Mesendoderm (in vitro differentiated cells): ENCODE results near the gene APOC4.

Source experiments
- DNase-seq: peaks from one replicate; pipeline ENCODE4 v3.0.0; 2013
- H2AK5ac ChIP-seq: 2 replicates; pipeline ENCODE4 v1.6.1; 2013; ENCODE audit warnings: low read length, inconsistent platforms
- H2BK120ac ChIP-seq: 2 replicates; pipeline ENCODE4 v1.6.1; 2013; ENCODE audit warnings: low read depth, mild to moderate bottlenecking, low read length, moderate library complexity, mixed read lengths
- H2BK15ac ChIP-seq: replicated peaks from 2 replicates; pipeline ENCODE4 v1.6.1; 2013; ENCODE audit warnings: low read depth, mild to moderate bottlenecking, moderate library complexity
- H2BK5ac ChIP-seq: 2 replicates; pipeline ENCODE4 v1.6.1; 2013; ENCODE audit warnings: low read length, inconsistent platforms
- H3K18ac ChIP-seq: 2 replicates; pipeline ENCODE4 v1.6.1; 2013; ENCODE audit warnings: mild to moderate bottlenecking, low read length, mixed read lengths
- H3K23ac ChIP-seq: one replicate; pipeline ENCODE4 v1.6.1; 2013; ENCODE audit warnings: low read length
- H3K27ac ChIP-seq: 2 replicates; pipeline ENCODE4 v1.5.1; 2013; ENCODE audit warnings: low read depth, mild to moderate bottlenecking, inconsistent platforms, low read length, moderate library complexity
- H3K27me3 ChIP-seq: 2 replicates; pipeline ENCODE4 v1.6.1; 2013; ENCODE audit warnings: low read length, control low read depth, mild to moderate bottlenecking, inconsistent platforms; ENCODE audit not compliant: insufficient read depth, poor library complexity
- H3K36me3 ChIP-seq: 2 replicates; pipeline ENCODE4 v1.6.1; 2013; ENCODE audit warnings: low read length, inconsistent platforms; ENCODE audit not compliant: control insufficient read depth, insufficient read depth
- H3K4ac ChIP-seq: one replicate; pipeline ENCODE4 v1.6.1; 2013; ENCODE audit warnings: low read depth, mild to moderate bottlenecking, low read length, moderate library complexity
- H3K4me1 ChIP-seq: 2 replicates; pipeline ENCODE4 v1.6.1; 2013; ENCODE audit warnings: low read depth, low read length, inconsistent platforms; ENCODE audit not compliant: control insufficient read depth
- H3K4me2 ChIP-seq: 2 replicates; pipeline ENCODE4 v1.6.1; 2013; ENCODE audit warnings: low read length
- H3K4me3 ChIP-seq: 2 replicates; pipeline ENCODE4 v1.5.1; 2013; ENCODE audit warnings: mild to moderate bottlenecking, low read length
- H3K56ac ChIP-seq: one replicate; pipeline ENCODE4 v1.6.1; 2013; ENCODE audit warnings: low read length
- H3K79me1 ChIP-seq: 2 replicates; pipeline ENCODE4 v1.6.1; 2013; ENCODE audit warnings: low read length, inconsistent platforms
- H3K79me2 ChIP-seq: 2 replicates; pipeline ENCODE4 v1.6.1; 2013; ENCODE audit warnings: mild to moderate bottlenecking, low read length; ENCODE audit not compliant: control insufficient read depth, insufficient read depth
- H3K9ac ChIP-seq: 2 replicates; pipeline ENCODE4 v1.6.1; 2013; ENCODE audit warnings: low read length, inconsistent platforms
- H4K5ac ChIP-seq: one replicate; pipeline ENCODE4 v1.6.1; 2013; ENCODE audit warnings: low read length
- H4K8ac ChIP-seq: one replicate; pipeline ENCODE4 v1.6.1; 2013; ENCODE audit warnings: low read depth, mild to moderate bottlenecking, control low read depth, low read length, moderate library complexity
- WGBS: extraction: QIAGEN DNeasy Blood & Tissue Kit; methylation state at CpG from one replicate; pipeline ENCODE4 v1.1.7; 2013; ENCODE audit warnings: low lambda C conversion rate, missing lambda C conversion rate; ENCODE audit not compliant: insufficient coverage; ENCODE audit errors: extremely low coverage; 5-methylcytosine and 5-hydroxymethylcytosine counted together

Gene APOC4

DNA sequence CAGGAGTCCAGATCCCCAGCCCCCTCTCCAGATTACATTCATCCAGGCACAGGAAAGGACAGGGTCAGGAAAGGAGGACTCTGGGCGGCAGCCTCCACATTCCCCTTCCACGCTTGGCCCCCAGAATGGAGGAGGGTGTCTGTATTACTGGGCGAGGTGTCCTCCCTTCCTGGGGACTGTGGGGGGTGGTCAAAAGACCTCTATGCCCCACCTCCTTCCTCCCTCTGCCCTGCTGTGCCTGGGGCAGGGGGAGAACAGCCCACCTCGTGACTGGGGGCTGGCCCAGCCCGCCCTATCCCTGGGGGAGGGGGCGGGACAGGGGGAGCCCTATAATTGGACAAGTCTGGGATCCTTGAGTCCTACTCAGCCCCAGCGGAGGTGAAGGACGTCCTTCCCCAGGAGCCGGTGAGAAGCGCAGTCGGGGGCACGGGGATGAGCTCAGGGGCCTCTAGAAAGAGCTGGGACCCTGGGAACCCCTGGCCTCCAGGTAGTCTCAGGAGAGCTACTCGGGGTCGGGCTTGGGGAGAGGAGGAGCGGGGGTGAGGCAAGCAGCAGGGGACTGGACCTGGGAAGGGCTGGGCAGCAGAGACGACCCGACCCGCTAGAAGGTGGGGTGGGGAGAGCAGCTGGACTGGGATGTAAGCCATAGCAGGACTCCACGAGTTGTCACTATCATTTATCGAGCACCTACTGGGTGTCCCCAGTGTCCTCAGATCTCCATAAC is 36.4 kb upstream of the APOC4 start, which contains the start of gene APOE:
TSS of gene APOE (plus strand) at position 360 of the 724 bp plus-strand sequence. CDS start 829 bp downstream, outside the sequence.
- peak; percentile 92 for DNase-seq
- Histone ChIP-seq H3K23ac (peak within 1 kb of the TSS; percentile 59), H3K79me1 (peaks cover 4% of the 10 kb centered on the region), H3K4me3 (peak within 1 kb of the TSS; percentile 93), H3K4ac (peak within 1 kb of the TSS; percentile 74), H2BK120ac (no peak within 1 kb of the TSS), H2BK15ac (no peak within 1 kb of the TSS), H3K18ac (peak within 1 kb of the TSS; percentile 75), H3K79me2 (peaks cover 4% of the 10 kb centered on the region), H3K9ac (peak within 1 kb of the TSS; percentile 97), H2AK5ac (peak within 1 kb of the TSS; percentile 77), H3K27ac (peak within 1 kb of the TSS; percentile 69), H3K36me3 (peaks cover 10% of the 10 kb centered on the region), H4K8ac (no peak within 1 kb of the TSS), H2BK5ac (peak within 1 kb of the TSS; percentile 85), H3K4me1 (no peaks in the 10 kb centered on the region), H3K27me3 (no peaks in the 10 kb centered on the region), H4K5ac (no peak within 1 kb of the TSS), H3K56ac (peak within 1 kb of the TSS; percentile 97), H3K4me2 (peak within 1 kb of the TSS; percentile 85)
- WGBS: no CpG with 5 or more reads among the region's 20 CpGs

DNA sequence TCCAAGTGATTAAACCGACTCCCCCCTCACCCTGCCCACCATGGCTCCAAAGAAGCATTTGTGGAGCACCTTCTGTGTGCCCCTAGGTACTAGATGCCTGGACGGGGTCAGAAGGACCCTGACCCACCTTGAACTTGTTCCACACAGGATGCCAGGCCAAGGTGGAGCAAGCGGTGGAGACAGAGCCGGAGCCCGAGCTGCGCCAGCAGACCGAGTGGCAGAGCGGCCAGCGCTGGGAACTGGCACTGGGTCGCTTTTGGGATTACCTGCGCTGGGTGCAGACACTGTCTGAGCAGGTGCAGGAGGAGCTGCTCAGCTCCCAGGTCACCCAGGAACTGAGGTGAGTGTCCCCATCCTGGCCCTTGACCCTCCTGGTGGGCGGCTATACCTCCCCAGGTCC is 34.4 kb upstream of the APOC4 start:
- Histone ChIP-seq H3K36me3 (peaks cover 6% of the 10 kb centered on the region), H3K4ac (no peak overlapping the region), H3K4me2 (no peak overlapping the region), H3K9ac (no peak overlapping the region), H3K27ac (no peak overlapping the region), H4K8ac (no peak overlapping the region), H3K4me1 (peaks cover 7% of the 10 kb centered on the region), H3K79me2 (peaks cover 4% of the 10 kb centered on the region), H3K27me3 (no peaks in the 10 kb centered on the region), H3K18ac (no peak overlapping the region), H2BK15ac (no peak overlapping the region), H3K56ac (peak overlapping the region; percentile 34), H4K5ac (no peak overlapping the region), H2BK5ac (no peak overlapping the region), H3K4me3 (no peak overlapping the region), H3K79me1 (peaks cover 4% of the 10 kb centered on the region), H3K23ac (no peak overlapping the region), H2AK5ac (no peak overlapping the region), H2BK120ac (no peak overlapping the region)
- no CpG with 5 or more reads among the region's 12 CpGs for WGBS
- no peak for DNase-seq

DNA sequence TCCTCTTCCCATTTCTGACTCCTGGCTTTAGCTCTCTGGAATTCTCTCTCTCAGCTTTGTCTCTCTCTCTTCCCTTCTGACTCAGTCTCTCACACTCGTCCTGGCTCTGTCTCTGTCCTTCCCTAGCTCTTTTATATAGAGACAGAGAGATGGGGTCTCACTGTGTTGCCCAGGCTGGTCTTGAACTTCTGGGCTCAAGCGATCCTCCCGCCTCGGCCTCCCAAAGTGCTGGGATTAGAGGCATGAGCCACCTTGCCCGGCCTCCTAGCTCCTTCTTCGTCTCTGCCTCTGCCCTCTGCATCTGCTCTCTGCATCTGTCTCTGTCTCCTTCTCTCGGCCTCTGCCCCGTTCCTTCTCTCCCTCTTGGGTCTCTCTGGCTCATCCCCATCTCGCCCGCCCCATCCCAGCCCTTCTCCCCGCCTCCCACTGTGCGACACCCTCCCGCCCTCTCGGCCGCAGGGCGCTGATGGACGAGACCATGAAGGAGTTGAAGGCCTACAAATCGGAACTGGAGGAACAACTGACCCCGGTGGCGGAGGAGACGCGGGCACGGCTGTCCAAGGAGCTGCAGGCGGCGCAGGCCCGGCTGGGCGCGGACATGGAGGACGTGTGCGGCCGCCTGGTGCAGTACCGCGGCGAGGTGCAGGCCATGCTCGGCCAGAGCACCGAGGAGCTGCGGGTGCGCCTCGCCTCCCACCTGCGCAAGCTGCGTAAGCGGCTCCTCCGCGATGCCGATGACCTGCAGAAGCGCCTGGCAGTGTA is 33.8 kb upstream of the APOC4 start:
- Histone ChIP-seq H3K9ac (no peak overlapping the region), H4K5ac (no peak overlapping the region), H2BK120ac (no peak overlapping the region), H3K4me1 (peaks cover 7% of the 10 kb centered on the region), H3K27me3 (no peaks in the 10 kb centered on the region), H3K56ac (no peak overlapping the region), H3K79me1 (peaks cover 4% of the 10 kb centered on the region), H3K18ac (no peak overlapping the region), H3K27ac (no peak overlapping the region), H3K4ac (no peak overlapping the region), H4K8ac (no peak overlapping the region), H3K4me3 (no peak overlapping the region), H2AK5ac (no peak overlapping the region), H2BK15ac (no peak overlapping the region), H3K79me2 (peaks cover 4% of the 10 kb centered on the region), H2BK5ac (no peak overlapping the region), H3K36me3 (peaks cover 4% of the 10 kb centered on the region), H3K4me2 (no peak overlapping the region), H3K23ac (no peak overlapping the region)
- no peak for DNase-seq
- WGBS: no CpG with 5 or more reads among the region's 46 CpGs

DNA sequence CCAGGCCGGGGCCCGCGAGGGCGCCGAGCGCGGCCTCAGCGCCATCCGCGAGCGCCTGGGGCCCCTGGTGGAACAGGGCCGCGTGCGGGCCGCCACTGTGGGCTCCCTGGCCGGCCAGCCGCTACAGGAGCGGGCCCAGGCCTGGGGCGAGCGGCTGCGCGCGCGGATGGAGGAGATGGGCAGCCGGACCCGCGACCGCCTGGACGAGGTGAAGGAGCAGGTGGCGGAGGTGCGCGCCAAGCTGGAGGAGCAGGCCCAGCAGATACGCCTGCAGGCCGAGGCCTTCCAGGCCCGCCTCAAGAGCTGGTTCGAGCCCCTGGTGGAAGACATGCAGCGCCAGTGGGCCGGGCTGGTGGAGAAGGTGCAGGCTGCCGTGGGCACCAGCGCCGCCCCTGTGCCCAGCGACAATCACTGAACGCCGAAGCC is 33.2 kb upstream of the APOC4 start:
- DNase-seq: no peak
- Histone ChIP-seq H3K4me1 (peaks cover 7% of the 10 kb centered on the region), H3K4me3 (no peak overlapping the region), H3K79me2 (peaks cover 4% of the 10 kb centered on the region), H2BK120ac (no peak overlapping the region), H3K18ac (no peak overlapping the region), H2BK15ac (no peak overlapping the region), H4K5ac (no peak overlapping the region), H2AK5ac (no peak overlapping the region), H3K4me2 (no peak overlapping the region), H3K79me1 (peaks cover 4% of the 10 kb centered on the region), H2BK5ac (no peak overlapping the region), H3K56ac (no peak overlapping the region), H3K9ac (no peak overlapping the region), H3K23ac (no peak overlapping the region), H3K27ac (no peak overlapping the region), H3K36me3 (peaks cover 4% of the 10 kb centered on the region), H4K8ac (no peak overlapping the region), H3K27me3 (no peaks in the 10 kb centered on the region), H3K4ac (no peak overlapping the region)
- WGBS: no CpG with 5 or more reads among the region's 44 CpGs

DNA sequence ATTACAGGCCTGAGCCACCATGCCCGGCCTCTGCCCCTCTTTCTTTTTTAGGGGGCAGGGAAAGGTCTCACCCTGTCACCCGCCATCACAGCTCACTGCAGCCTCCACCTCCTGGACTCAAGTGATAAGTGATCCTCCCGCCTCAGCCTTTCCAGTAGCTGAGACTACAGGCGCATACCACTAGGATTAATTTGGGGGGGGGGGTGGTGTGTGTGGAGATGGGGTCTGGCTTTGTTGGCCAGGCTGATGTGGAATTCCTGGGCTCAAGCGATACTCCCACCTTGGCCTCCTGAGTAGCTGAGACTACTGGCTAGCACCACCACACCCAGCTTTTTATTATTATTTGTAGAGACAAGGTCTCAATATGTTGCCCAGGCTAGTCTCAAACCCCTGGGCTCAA is 32.3 kb upstream of the APOC4 start:
- Histone ChIP-seq H3K36me3 (peaks cover 4% of the 10 kb centered on the region), H3K27ac (peak overlapping the region; percentile 69), H3K4me2 (no peak overlapping the region), H3K9ac (no peak overlapping the region), H2BK15ac (no peak overlapping the region), H3K4ac (no peak overlapping the region), H3K27me3 (no peaks in the 10 kb centered on the region), H4K5ac (no peak overlapping the region), H4K8ac (no peak overlapping the region), H3K56ac (peak overlapping the region; percentile 20), H3K18ac (no peak overlapping the region), H3K23ac (no peak overlapping the region), H3K4me1 (peaks cover 7% of the 10 kb centered on the region), H2BK5ac (no peak overlapping the region), H3K4me3 (no peak overlapping the region), H3K79me1 (peaks cover 4% of the 10 kb centered on the region), H2BK120ac (no peak overlapping the region), H3K79me2 (peaks cover 4% of the 10 kb centered on the region), H2AK5ac (no peak overlapping the region)
- no CpG with 5 or more reads among the region's 5 CpGs for WGBS
- no peak for DNase-seq
